HK-2 (cell line): ENCODE results near the gene RUVBL1.
A peak's percentile ranks its signal among the peaks of the same experiment; 100 is the strongest.
"Not testable (repeated sequence)": the region's sequence is repeated elsewhere in the genome, so short reads cannot be mapped to it uniquely, and the experiment has no call there.

Experiments
- DNase-seq: peaks from one replicate; pipeline ENCODE4 v3.0.0-alpha.2; 2018; ENCODE audit not compliant: unreplicated experiment

RUVBL1 gene

GRCh38 chr3:128123538-128124368 lies at the start of gene RUVBL1:
Gene RUVBL1, minus strand, starts transcription at chr3:128123812. Its CDS starts 88 bp downstream, at chr3:128123724.
- DNase-seq = peak; percentile 99

GRCh38 chr3:128173200-128173599 lies 49.6 kb upstream of the RUVBL1 start:
- DNase-seq = no peak

GRCh38 chr3:128170866-128171516 lies 47.4 kb upstream of the RUVBL1 start:
- peak; percentile 77 for DNase-seq

GRCh38 chr3:128168836-128169235 lies 45.2 kb upstream of the RUVBL1 start:
- no peak for DNase-seq

- no peak for DNase-seq
These were observed 44.5 kb upstream of the RUVBL1 start for GRCh38 chr3:128167973-128168674.

- no peak for DNase-seq
These were observed 44.0 kb upstream of the RUVBL1 start for GRCh38 chr3:128167646-128167972.

- DNase-seq = no peak
These were observed 43.4 kb upstream of the RUVBL1 start for GRCh38 chr3:128166971-128167453.

GRCh38 chr3:128163432-128163831 lies 39.8 kb upstream of the RUVBL1 start:
- DNase-seq = no peak

GRCh38 chr3:128160661-128161060 lies 37.0 kb upstream of the RUVBL1 start:
- DNase-seq = no peak

- no peak for DNase-seq
These were observed 32.2 kb upstream of the RUVBL1 start for GRCh38 chr3:128155616-128156360.

- not testable (repeated sequence) for DNase-seq
These were observed 30.7 kb upstream of the RUVBL1 start for GRCh38 chr3:128154354-128154753.

GRCh38 chr3:128153156-128154041 lies 29.8 kb upstream of the RUVBL1 start, which contains the start of gene EEFSEC:
Gene EEFSEC, plus strand, starts transcription at chr3:128153481. Its CDS starts 27 bp downstream, at chr3:128153508.
- DNase-seq = peak; percentile 88

GRCh38 chr3:128152419-128153155 lies 29.0 kb upstream of the RUVBL1 start:
- no peak for DNase-seq

GRCh38 chr3:128151758-128152274 lies 28.2 kb upstream of the RUVBL1 start:
- no peak for DNase-seq

- no peak for DNase-seq
These were observed 26.0 kb upstream of the RUVBL1 start for GRCh38 chr3:128149650-128150049.

GRCh38 chr3:128146201-128146600 lies 22.6 kb upstream of the RUVBL1 start:
- DNase-seq = no peak

- DNase-seq = no peak
These were observed 21.7 kb upstream of the RUVBL1 start for GRCh38 chr3:128145279-128145678.

- DNase-seq = no peak
These were observed 21.0 kb upstream of the RUVBL1 start for GRCh38 chr3:128144512-128145187.

- DNase-seq = no peak
These were observed 19.9 kb upstream of the RUVBL1 start for GRCh38 chr3:128143496-128143895.
